B cell (primary cell): ENCODE data around the gene PSMD1. TPM values are rescaled to one million over a fixed set of nuclear protein-coding genes. Genes with fewer than 3 reads are reported as not detected.

ENCODE experiments used
- ATAC-seq: fragments of 200-7000 bp; cut with Tn5 transposase; one replicate; pipeline ENCODE4 v1.10.0; 2021; ENCODE audit warnings: low read depth, mild to moderate bottlenecking, moderate number of reproducible peaks, moderate library complexity
- CTCF ChIA-PET: fragments of 350-600 bp; sonication (Branson Sonifier 250); formaldehyde crosslinking; loops from one replicate; lab custom pipeline; 2021; ENCODE audit warnings: antibody characterized with exemption, inconsistent platforms; lab: Charles Lee
- POLR2A ChIA-PET: fragments of 350-600 bp; sonication (Branson Sonifier 250); formaldehyde crosslinking; loops from one replicate; lab custom pipeline; 2021; ENCODE audit warnings: antibody characterized with exemption; lab: Charles Lee
- DNase-seq: peaks from one replicate; pipeline ENCODE4 v3.0.0; 2013
- H2AFZ ChIP-seq: 2 replicates; pipeline ENCODE4 v1.6.1; 2012; ENCODE audit warnings: mild to moderate bottlenecking, low read depth, low read length; ENCODE audit not compliant: insufficient read depth, poor library complexity, severe bottlenecking
- H3K27ac ChIP-seq, 2 donors: 1 replicate in 1 of 2; 2 replicates in 1 of 2; pipeline ENCODE4 v1.5.1; 2012 to 2013; ENCODE audit warnings: low read length in 2 of 2, mild to moderate bottlenecking in 2 of 2, moderate library complexity in 1 of 2
- H3K27me3 ChIP-seq, 4 experiments: fragments of 200-600 bp in 1 of 4; sonication (generic) in 1 of 4; replicated peaks in 1 of 4; 1 replicate in 2 of 4; 2 replicates in 2 of 4; pipeline versions ENCODE4 v1.6.1 to v1.7.0; 2013 to 2016; ENCODE audit warnings: low read length in 3 of 4, mild to moderate bottlenecking in 2 of 4, mixed read lengths in 1 of 4, moderate library complexity in 1 of 4; ENCODE audit not compliant: insufficient read depth in 4 of 4, control insufficient read depth in 3 of 4; ENCODE audit errors: control extremely low read depth in 1 of 4
- H3K36me3 ChIP-seq, 2 experiments: replicated peaks in 1 of 2; 1 replicate in 1 of 2; 2 replicates in 1 of 2; pipeline versions ENCODE4 v1.6.1 to v1.7.1; 2013; ENCODE audit warnings: low read length in 1 of 2; ENCODE audit not compliant: insufficient read depth in 2 of 2, control insufficient read depth in 1 of 2; ENCODE audit errors: control extremely low read depth in 1 of 2, extremely low read depth in 1 of 2
- H3K4me1 ChIP-seq, 2 donors: fragments of 200-600 bp in 1 of 2; sonication (generic) in 1 of 2; 1 replicate in 1 of 2; 2 replicates in 1 of 2; pipeline versions ENCODE4 v1.5.1 to v1.6.1; 2013 to 2017; ENCODE audit warnings: low read length in 2 of 2; ENCODE audit not compliant: control insufficient read depth in 2 of 2, insufficient read depth in 2 of 2
- H3K4me2 ChIP-seq: replicated peaks from 2 replicates; pipeline ENCODE3; 2012; ENCODE audit warnings: mild to moderate bottlenecking, low read depth, low read length; ENCODE audit not compliant: poor library complexity, severe bottlenecking
- H3K4me3 ChIP-seq, 5 experiments: fragments of 200-600 bp in 1 of 5; sonication (generic) in 1 of 5; 1 replicate in 3 of 5; 2 replicates in 2 of 5; pipeline versions ENCODE4 v1.5.1 to v1.7.0; 2011 to 2016; ENCODE audit warnings: low read length in 4 of 5, mild to moderate bottlenecking in 4 of 5, low read depth in 2 of 5, control low read depth in 1 of 5, moderate library complexity in 1 of 5; ENCODE audit not compliant: insufficient read depth in 1 of 5; ENCODE audit errors: control extremely low read depth in 1 of 5, extremely low read depth in 1 of 5
- H3K79me2 ChIP-seq: fragments of 200-600 bp; sonication (generic); one replicate; pipeline ENCODE4 v1.6.0; 2016; ENCODE audit warnings: low read length; ENCODE audit not compliant: control insufficient read depth, insufficient read depth
- H3K9ac ChIP-seq: fragments of 200-600 bp; sonication (generic); 2 replicates; pipeline ENCODE4 v1.6.1; 2017; ENCODE audit warnings: mild to moderate bottlenecking, low read length, moderate library complexity
- H3K9me3 ChIP-seq, 3 donors: one replicate each; pipeline versions ENCODE4 v1.6.1 to v1.7.1; 2013; ENCODE audit warnings: low read length in 2 of 3; ENCODE audit not compliant: control insufficient read depth in 2 of 3, insufficient read depth in 1 of 3; ENCODE audit errors: control extremely low read depth in 1 of 3
- H4K20me1 ChIP-seq: 2 replicates; pipeline ENCODE4 v1.6.0; 2012; ENCODE audit warnings: mild to moderate bottlenecking, low read length; ENCODE audit not compliant: insufficient read depth, control insufficient read depth, poor library complexity, severe bottlenecking
- H3K27ac Mint-ChIP-seq: one replicate; pipeline ENCODE4 v1.8.0; 2021; ENCODE audit warnings: mixed read lengths
- H3K27me3 Mint-ChIP-seq: one replicate; pipeline ENCODE4 v1.8.0; 2021; ENCODE audit warnings: mixed read lengths
- H3K4me1 Mint-ChIP-seq: one replicate; pipeline ENCODE4 v1.8.0; 2021; ENCODE audit warnings: mixed read lengths
- H3K4me3 Mint-ChIP-seq: one replicate; pipeline ENCODE4 v1.8.0; 2021; ENCODE audit warnings: mixed read lengths
- H3K9me3 Mint-ChIP-seq: one replicate; pipeline ENCODE4 v1.8.0; 2022; ENCODE audit warnings: mixed read lengths; ENCODE audit not compliant: insufficient read depth
- CTCF ChIP-seq: fragments of 200-600 bp; IDR thresholded peaks from one replicate; pipeline ENCODE4 v1.8.0; 2022; ENCODE audit warnings: antibody characterized with exemption, mild to moderate bottlenecking
- EZH2 ChIP-seq: IDR thresholded peaks from 2 replicates; pipeline ENCODE4 v1.6.1; 2012; ENCODE audit warnings: borderline replicate concordance, low read depth, mild to moderate bottlenecking, moderate library complexity, low read length; ENCODE audit not compliant: insufficient read depth, poor library complexity, severe bottlenecking
- WGBS: methylation state at CpG from one replicate; pipeline ENCODE4 v1.1.5; 2013; ENCODE audit warnings: missing lambda C conversion rate; ENCODE audit not compliant: insufficient coverage; 5-methylcytosine and 5-hydroxymethylcytosine counted together
- intact Hi-C: fragments of 100-400 bp; cut with micrococcal nuclease; formaldehyde crosslinking; loops from one replicate; pipeline ENCODE4 v1.10.0; 2022
- polyA plus RNA-seq: library from polyadenylated mRNA; depleted of rRNA; stranded (reverse); fragments of >200 nt; gene quantifications from 2 replicates; pipeline ENCODE4 v1.2.3, GENCODE V29; 2012
- total RNA-seq, 2 donors: library from RNA; stranded (reverse); fragments of 120-200 nt in 1 of 2; gene quantifications; 1 replicate in 1 of 2; 2 replicates in 1 of 2; pipeline versions ENCODE4 v1.2.3 to v1.2.4, GENCODE V29; 2013 to 2022

The PSMD1 gene
- total and polyA plus RNA-seq, 2 donors (not counting 1 experiment from before 2014, with no cell fraction given) = 21.5 to 48.2 TPM

GRCh38 chr2:231181860-231182512, 125.3 kb downstream of the PSMD1 start:
- TF ChIP-seq CTCF = no peak
- DNase-seq = peak; percentile 53
- ChIA-PET CTCF (no interaction called here), POLR2A (no interaction called here)
- H3K27ac ChIP-seq = no peak overlapping the region
- Mint-ChIP-seq H3K4me3 (no peak overlapping the region), H3K27me3 (no peaks in the 10 kb centered on the region), H3K27ac (peak overlapping the region; percentile 60), H3K4me1 (peaks cover 28% of the 10 kb centered on the region), H3K9me3 (no peaks in the 10 kb centered on the region)
- H3K36me3 ChIP-seq = no peaks in the 10 kb centered on the region
- no peak overlapping the region for H3K9ac ChIP-seq
- intact Hi-C loops = no loop called here
- H2AFZ ChIP-seq = no peak overlapping the region
- no peaks in the 10 kb centered on the region for H4K20me1 ChIP-seq
- no peaks in the 10 kb centered on the region for H3K79me2 ChIP-seq
- no peaks in the 10 kb centered on the region for H3K9me3 ChIP-seq
- H3K27me3 ChIP-seq = no peaks in the 10 kb centered on the region
- WGBS = 31% methylated on average over 10 of the region's 12 CpGs
- no peak overlapping the region for H3K4me3 ChIP-seq
- H3K4me1 ChIP-seq = peaks cover 12 to 24% of the 10 kb centered on the region in 2 donors
- peak; percentile 67 for ATAC-seq
- no peak overlapping the region for H3K4me2 ChIP-seq

- Mint-ChIP-seq H3K27me3 (peaks cover 3% of the 10 kb centered on the region), H3K27ac (peak overlapping the region; percentile 60), H3K4me3 (no peak overlapping the region), H3K4me1 (peaks cover 28% of the 10 kb centered on the region), H3K9me3 (no peaks in the 10 kb centered on the region)
- Histone ChIP-seq H3K9ac (no peak overlapping the region), H3K36me3 (no peaks in the 10 kb centered on the region), H3K9me3 (no peaks in the 10 kb centered on the region), H3K4me3 (no peak overlapping the region), H3K4me2 (no peak overlapping the region), H4K20me1 (no peaks in the 10 kb centered on the region), H3K27me3 (no peaks in the 10 kb centered on the region), H3K27ac (no peak overlapping the region), H3K4me1 (peaks cover 12 to 24% of the 10 kb centered on the region in 2 donors), H3K79me2 (no peaks in the 10 kb centered on the region), H2AFZ (no peak overlapping the region)
- no peak for ATAC-seq
- ChIA-PET CTCF (no interaction called here), POLR2A (no interaction called here)
- no peak for DNase-seq
- TF ChIP-seq CTCF = no peak
- no peak for TF ChIP-seq EZH2
- intact Hi-C loops = no loop called here
- WGBS = 92% methylated on average over 7 of the region's 8 CpGs
Measured at GRCh38 chr2:231182513-231182899, 125.8 kb downstream of the PSMD1 start.
